Renal cortex interstitium (tissue), 11 donors: Measurements from ENCODE around the gene COX6A2. TPM values are rescaled to one million over a fixed set of nuclear protein-coding genes. Genes with fewer than 3 reads are reported as not detected.

Experiments used
- DNase-seq, 11 donors: peaks; one replicate each; pipeline ENCODE4 v3.0.0-alpha.2; 2013; ENCODE audit warnings: low read depth in 9 of 11, low spot score in 4 of 11; ENCODE audit errors: extremely low read depth in 1 of 11
- polyA plus RNA-seq, 3 donors: library from polyadenylated mRNA; unstranded; fragments of 120-200 nt; gene quantifications; one replicate each; pipeline ENCODE4 v1.2.1, GENCODE V29; 2013; ENCODE audit not compliant: insufficient read length in 3 of 3

COX6A2 gene
- polyA plus RNA-seq, 3 donors = 0.51 to 1.6 (median 1.2) TPM

GRCh38 chr16:31390504-31391041 is 37.6 kb downstream of the COX6A2 start:
- DNase-seq = no peak

- no peak for DNase-seq
Observed at GRCh38 chr16:31388535-31388934, 39.6 kb downstream of the COX6A2 start.

- DNase-seq = peak in 2 of 11 donors; percentile 13 to 20
Observed at GRCh38 chr16:31386157-31386984, 41.8 kb downstream of the COX6A2 start.

- DNase-seq = no peak
Observed at GRCh38 chr16:31385680-31386079, 42.5 kb downstream of the COX6A2 start.

GRCh38 chr16:31382485-31383161 is 45.5 kb downstream of the COX6A2 start:
- DNase-seq = peak in 7 of 11 donors; percentile 9 to 42 (median 24)

- no peak for DNase-seq
Observed at GRCh38 chr16:31380201-31380600, 48.0 kb downstream of the COX6A2 start.

Other genes starting within 250 kb of the COX6A2 start
- gene FUS, start 248.2 kb downstream of the COX6A2 start, polyA plus RNA-seq = 100 to 1,000 TPM; 736 to 808 (median 782) TPM
- gene PYCARD, start 225.6 kb downstream of the COX6A2 start, polyA plus RNA-seq = 10 to 100 TPM in 2 of 3 donors, 1 to 10 TPM in 1; 7.2 to 11.1 (median 10.9) TPM
- under 1 TPM; 0.09 to 0.18 (median 0.09) TPM for gene TRIM72, start 214.2 kb downstream of the COX6A2 start, polyA plus RNA-seq
- gene PYDC1, start 211.2 kb downstream of the COX6A2 start, polyA plus RNA-seq = not detected
- gene ITGAM, start 168.4 kb downstream of the COX6A2 start, polyA plus RNA-seq = 1 to 10 TPM; 1.9 to 2.1 (median 1.9) TPM
- 1 to 10 TPM in 1 of 3 donors, under 1 TPM in 2; 0.39 to 1.9 (median 0.65) TPM for gene ITGAX, start 73.2 kb downstream of the COX6A2 start, polyA plus RNA-seq
- under 1 TPM; 0.08 to 0.22 (median 0.17) TPM for gene ITGAD, start 35.0 kb downstream of the COX6A2 start, polyA plus RNA-seq
- gene ZNF843, start 14.4 kb upstream of the COX6A2 start, polyA plus RNA-seq = 1 to 10 TPM; 2.7 to 3.3 (median 2.8) TPM
- 10 to 100 TPM; 10.2 to 14.6 (median 14.3) TPM for gene ARMC5, start 31.1 kb upstream of the COX6A2 start, polyA plus RNA-seq
- gene TGFB1I1, start 43.8 kb upstream of the COX6A2 start, polyA plus RNA-seq = 10 to 100 TPM; 42.1 to 51.3 (median 45.6) TPM
- gene SLC5A2, start 54.8 kb upstream of the COX6A2 start, polyA plus RNA-seq = 10 to 100 TPM; 39.0 to 73.9 (median 54.2) TPM
- 100 to 1,000 TPM in 1 of 3 donors, 10 to 100 TPM in 2; 69.2 to 101 (median 86.3) TPM for gene RUSF1, start 80.0 kb upstream of the COX6A2 start, polyA plus RNA-seq
- gene AHSP, start 99.5 kb upstream of the COX6A2 start, polyA plus RNA-seq = 10 to 100 TPM in 1 of 3 donors, 1 to 10 TPM in 2; 3.8 to 13.4 (median 5.5) TPM